HG03159 (cell line): ENCODE data around the gene CCDC180.
"Not testable (repeated sequence)": the region's sequence is repeated elsewhere in the genome, so short reads cannot be mapped to it uniquely, and the experiment has no call there.

ENCODE experiments used
- ATAC-seq: cut with Tn5 transposase; IDR thresholded peaks from one replicate; pipeline ENCODE4 v1.9.1; 2021; ENCODE audit warnings: mild to moderate bottlenecking, moderate library complexity; ENCODE audit not compliant: unreplicated experiment

The CCDC180 gene

DNA sequence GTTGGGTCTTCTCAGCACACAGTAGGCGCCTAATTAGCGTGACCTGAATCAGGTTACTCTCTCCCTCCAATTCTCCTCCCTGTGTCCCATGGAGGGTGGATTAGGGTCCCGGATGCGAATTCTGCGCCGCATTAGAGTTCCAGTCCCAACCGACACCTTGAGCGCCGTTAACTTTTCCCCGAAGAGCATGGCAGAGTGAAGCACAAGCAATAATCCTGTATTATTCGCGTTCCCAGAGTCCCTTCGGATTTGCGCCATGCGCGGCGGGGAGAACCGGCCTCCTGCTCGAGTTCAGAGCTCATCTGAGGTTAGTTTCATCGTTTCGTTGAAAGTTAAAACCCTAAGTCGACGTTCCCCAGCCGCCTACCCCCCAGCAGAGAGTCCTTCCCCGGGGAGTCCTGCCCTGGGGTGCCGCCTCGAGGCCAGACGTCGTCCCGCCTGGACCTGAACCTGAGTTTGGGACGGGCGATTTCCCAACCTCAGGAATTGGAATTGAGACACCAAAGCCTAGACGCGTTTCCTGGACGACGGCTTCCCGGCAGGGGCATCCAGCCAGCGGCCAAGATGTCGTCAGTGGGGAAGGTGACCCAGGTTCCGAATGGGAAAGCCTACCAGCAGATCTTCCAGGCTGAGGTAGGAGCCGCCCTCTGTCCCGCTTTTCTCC, at the start of gene CCDC180:
CCDC180 (plus strand) TSS at position 160 of the 664 bp plus-strand sequence; CDS start at position 565, 405 bp downstream.
- ATAC-seq, result no peak

GRCh38 chr9:97259834-97260514, 47.5 kb upstream of the CCDC180 start:
- ATAC-seq, result not testable (repeated sequence)

DNA sequence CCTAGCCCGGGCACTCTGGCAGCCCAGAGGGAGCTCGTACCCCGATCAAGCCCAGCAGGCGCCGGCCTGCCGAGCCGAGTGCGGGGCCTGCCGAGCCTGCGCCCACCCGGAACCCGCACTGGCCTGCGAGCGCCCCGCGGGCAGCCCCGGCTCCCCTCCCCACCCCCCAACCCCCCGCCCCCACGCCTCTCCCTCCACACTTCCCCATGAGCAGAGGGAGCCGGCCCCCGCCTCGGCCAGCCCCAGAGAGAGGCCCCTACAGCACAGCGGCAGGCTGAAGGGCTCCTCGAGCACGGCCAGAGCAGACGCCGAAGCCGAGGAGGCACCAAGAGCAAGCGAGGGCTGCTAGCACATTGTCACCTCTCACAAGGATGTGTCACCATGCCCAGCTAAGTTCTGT, 36.2 kb upstream of the CCDC180 start:
- no peak for ATAC-seq

- ATAC-seq, result no peak
Measured at GRCh38 chr9:97272072-97272471, 35.4 kb upstream of the CCDC180 start.

GRCh38 chr9:97276310-97276852, 31.1 kb upstream of the CCDC180 start:
- ATAC-seq, result no peak

GRCh38 chr9:97277953-97278352, 29.5 kb upstream of the CCDC180 start:
- ATAC-seq, result no peak

DNA sequence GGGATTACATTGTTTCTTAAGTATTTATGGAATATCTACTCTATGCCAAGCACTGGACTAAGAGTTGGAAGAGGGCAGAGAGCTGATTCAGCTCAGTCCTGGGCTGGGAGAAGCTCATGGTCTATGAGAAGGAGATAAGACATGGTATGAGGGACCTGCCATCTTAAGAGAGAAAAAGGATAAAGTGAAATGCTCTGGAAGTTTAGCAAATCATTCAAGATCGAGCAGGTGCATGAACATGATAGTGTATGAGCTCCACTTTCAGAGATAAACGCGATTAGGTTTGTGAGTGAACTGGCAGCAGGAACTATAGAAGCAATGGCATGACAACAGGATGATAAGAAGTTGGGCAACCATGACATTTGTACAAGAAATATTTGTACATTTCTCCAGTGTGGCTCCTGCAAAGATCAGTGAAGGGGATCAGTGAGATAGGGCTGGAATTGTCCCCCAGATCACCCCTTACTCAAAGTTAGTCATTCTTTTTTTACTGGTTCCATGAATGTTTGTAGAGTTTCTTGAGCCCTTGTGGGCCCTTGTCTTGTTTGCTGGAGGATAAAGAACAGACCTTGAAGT, 26.6 kb upstream of the CCDC180 start:
- no peak for ATAC-seq

DNA sequence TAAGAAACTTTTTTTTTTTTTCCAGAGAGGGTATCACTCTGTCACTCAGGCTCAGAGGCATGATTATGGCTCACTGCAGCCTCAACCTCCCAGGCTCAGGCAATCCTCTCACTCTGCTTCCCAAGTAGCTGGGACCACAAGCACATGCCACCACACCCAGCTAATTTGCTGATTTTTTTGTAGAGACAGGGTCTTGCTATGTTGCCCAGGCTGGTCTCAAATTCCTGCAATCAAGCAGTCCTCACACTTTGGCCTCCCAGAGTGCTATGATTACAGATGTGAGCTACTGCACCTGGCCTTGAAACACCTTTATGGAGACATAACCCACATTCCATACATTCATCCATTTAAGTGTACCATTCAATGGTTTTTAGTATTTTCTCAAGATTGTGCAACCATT, 23.7 kb upstream of the CCDC180 start:
- ATAC-seq, result no peak

- ATAC-seq, result no peak
Measured at GRCh38 chr9:97284798-97285197, 22.7 kb upstream of the CCDC180 start.

DNA sequence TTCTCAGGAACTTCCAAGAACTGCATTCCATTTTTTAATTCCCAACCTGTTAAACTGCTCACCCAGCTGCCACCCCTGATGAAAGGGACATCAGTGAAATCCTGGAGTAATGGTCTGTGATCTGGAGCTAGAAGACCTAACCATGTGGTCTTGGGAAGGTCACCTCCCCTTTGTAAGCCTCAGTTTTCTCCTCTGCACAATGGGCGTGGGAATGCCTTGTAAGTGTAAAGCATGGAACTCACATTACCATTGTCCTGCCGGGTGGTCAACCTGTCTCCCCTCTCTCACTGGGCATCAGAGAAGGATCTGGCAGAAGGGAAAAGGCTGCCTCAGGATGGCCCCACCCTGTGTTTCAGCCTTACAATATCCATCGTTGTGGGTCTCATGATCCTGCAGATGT, 15.3 kb upstream of the CCDC180 start:
- no peak for ATAC-seq

GRCh38 chr9:97293207-97293721, 14.2 kb upstream of the CCDC180 start:
- ATAC-seq, result no peak

DNA sequence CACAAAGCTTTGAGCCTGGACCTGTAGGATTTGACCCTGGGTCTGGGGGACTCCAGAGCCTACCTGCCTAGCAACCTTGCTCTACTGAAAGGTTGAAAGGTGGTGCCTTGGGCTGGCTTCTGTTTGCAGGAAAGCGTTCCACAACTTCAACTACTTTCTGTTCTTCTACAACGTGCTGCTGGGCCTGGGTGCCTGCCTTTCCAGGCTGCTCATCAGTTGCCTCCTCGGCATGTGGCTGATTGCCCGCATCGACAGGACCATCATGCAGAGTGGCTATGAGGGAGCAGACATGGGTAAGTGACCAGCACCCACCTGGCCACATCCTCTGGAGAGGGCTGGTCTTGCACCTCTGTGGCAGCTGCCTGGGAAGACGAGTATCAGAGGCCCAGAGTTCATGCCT, 13.6 kb upstream of the CCDC180 start:
- ATAC-seq, result no peak

GRCh38 chr9:97297889-97298288, 9.6 kb upstream of the CCDC180 start:
- ATAC-seq, result no peak

- no peak for ATAC-seq
Measured at GRCh38 chr9:97299809-97300414, 7.5 kb upstream of the CCDC180 start.

GRCh38 chr9:97300586-97300985, 6.9 kb upstream of the CCDC180 start:
- ATAC-seq, result no peak

DNA sequence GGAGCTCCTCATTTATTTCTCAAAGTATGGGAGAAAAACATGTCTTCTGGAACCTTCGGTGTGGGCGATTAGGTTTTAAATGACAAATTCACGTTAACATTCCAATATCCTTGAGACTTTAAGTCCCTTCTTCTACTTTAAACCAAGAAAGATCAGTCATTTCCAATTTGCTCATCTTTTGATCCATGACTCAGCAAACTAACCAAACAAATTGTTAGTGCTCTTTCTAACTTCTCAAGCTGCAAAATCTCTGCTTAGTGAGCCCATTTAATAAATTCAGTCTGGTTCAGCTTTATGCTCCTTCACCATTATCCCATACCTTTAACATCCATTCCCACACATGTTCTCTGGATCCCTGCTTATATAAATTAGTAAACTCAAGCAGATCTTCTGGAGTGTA, 5.5 kb upstream of the CCDC180 start:
- no peak for ATAC-seq

DNA sequence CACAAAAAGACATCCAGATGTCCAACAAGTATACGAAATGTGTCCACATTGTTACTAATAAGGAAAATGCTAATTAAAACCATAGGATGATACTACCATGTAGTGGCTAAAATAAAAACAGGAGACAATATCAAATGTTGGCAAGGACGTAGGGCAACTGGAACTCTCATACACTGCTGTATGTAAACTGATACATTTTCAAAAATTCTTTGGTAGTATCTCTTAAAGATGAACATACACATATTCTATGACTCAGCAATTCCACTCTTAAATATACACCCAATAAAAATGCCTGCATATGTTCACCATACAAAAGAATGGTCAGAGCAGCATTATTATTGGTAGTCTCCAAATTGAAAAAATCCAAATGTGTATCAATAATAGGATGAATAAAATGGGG, 2.9 kb upstream of the CCDC180 start:
- no peak for ATAC-seq

DNA sequence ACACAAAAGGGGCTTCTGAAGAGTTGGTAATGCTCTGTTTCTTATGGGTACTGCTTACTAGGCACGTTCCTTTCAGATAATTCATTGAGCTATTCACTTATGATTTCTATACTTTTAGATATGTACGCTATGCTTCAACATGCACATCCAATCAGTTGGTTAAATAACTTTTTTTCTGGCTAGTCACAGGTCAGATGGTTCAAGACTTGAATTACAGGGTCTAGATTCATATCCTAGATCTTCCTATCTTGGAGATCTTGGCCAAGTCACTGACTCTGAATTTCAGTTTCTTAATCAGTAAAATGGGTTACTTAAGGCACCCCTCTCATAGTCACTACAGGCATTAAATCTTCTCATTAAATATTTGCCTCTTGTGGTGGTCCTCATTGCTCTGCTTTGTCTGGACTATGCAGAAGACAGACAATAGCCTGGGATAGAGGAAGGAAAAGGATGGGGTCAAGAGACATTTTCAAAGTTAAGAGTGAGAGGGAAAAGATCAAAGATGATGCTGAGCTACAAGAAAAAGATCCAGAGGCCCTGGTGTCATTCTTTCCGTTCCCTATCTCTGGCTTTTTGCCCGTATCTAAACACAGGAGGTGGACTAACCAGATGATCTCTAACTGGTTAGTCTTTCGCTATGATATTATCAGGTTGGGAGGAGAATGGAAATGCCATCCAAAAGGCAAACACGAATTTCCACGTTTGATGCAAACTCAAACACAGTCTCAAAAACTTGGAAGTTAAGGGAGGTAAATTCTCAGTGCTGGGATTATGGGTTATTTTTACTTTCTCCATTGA, 1.8 kb upstream of the CCDC180 start:
- no peak for ATAC-seq

GRCh38 chr9:97307091-97307490, 368 bp upstream of the CCDC180 start:
- no peak for ATAC-seq

- ATAC-seq, result no peak
Measured at GRCh38 chr9:97309260-97309659, 1.8 kb downstream of the CCDC180 start.

DNA sequence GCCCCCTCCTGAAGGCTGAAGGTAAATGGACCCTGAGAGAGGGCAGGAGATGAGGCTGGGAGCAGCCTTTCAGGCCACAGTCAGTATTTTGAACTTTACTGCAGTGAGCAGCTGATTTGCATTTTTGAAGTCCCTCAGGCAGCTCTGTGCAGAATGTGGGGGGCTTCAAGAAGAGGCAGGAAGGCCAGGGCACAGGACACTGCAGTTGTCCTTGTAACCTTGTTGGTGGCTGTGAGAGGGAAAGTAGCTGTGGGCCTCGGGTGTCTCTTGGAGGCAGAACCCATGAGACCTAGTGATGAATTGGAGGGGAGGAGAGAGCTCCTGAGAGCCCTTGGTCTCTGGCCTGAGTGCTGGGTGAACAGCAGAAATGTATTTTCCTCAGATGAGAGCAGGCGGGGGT, 2.6 kb downstream of the CCDC180 start:
- ATAC-seq, result no peak
